Activated naive CD8-positive, alpha-beta T cell treated with anti-CD3 and anti-CD28 coated beads, Interleukin-2, amount 50 U/mL, for 24 hours (primary cell): ENCODE measurements around the gene PRL.

Experiments
- ATAC-seq: fragments of 150-1000 bp; cut with Tn5 transposase; one replicate; pipeline ENCODE4 v1.10.0; 2021
- DNase-seq: peaks from one replicate; pipeline ENCODE4 v3.0.0; 2021
- H3K27ac Mint-ChIP-seq: one replicate; pipeline ENCODE4 v1.8.0; 2021; ENCODE audit warnings: mild to moderate bottlenecking, mixed read lengths
- H3K27me3 Mint-ChIP-seq: one replicate; pipeline ENCODE4 v1.8.0; 2021; ENCODE audit warnings: mixed read lengths
- H3K36me3 Mint-ChIP-seq: one replicate; pipeline ENCODE4 v1.8.0; 2021; ENCODE audit warnings: low read depth, mixed read lengths
- H3K4me1 Mint-ChIP-seq: one replicate; pipeline ENCODE4 v1.8.0; 2021; ENCODE audit warnings: mixed read lengths
- H3K4me3 Mint-ChIP-seq: one replicate; pipeline ENCODE4 v1.8.0; 2021; ENCODE audit warnings: mild to moderate bottlenecking, moderate library complexity, mixed read lengths
- H3K9me3 Mint-ChIP-seq: one replicate; pipeline ENCODE4 v1.8.0; 2021; ENCODE audit warnings: mixed read lengths

The PRL gene

DNA sequence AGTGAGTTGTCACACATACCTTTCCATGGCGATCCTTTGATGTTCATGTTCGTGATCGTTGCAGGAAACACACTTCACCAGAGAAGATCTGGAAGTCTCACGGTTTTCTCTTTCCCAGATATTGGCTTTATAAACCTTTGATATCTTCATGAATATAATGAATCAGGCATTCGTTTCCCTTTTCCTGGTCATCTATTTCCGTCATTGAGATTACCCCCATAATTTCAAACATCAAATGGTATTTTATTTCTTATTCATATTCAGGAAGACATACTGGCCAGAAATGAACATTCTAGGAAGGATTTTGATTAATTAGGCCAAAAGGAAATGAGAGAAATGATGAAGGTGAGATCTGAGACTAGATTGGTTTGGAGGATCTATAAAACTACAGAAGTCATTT lies at the start of gene PRL:
PRL (minus strand) TSS at position 101 of the 400 bp plus-strand sequence; CDS start at position 47, 54 bp downstream.
- H3K27me3 Mint-ChIP-seq: no peaks in the 10 kb centered on the region
- no peaks in the 10 kb centered on the region for H3K4me1 Mint-ChIP-seq
- H3K4me3 Mint-ChIP-seq: no peak within 1 kb of the TSS
- DNase-seq: no peak
- no peak within 1 kb of the TSS for H3K27ac Mint-ChIP-seq
- no peak for ATAC-seq
- peaks cover 3% of the 10 kb centered on the region for H3K9me3 Mint-ChIP-seq
- H3K36me3 Mint-ChIP-seq: no peaks in the 10 kb centered on the region

GRCh38 chr6:22343864-22344263 lies 47.0 kb upstream of the PRL start:
- peaks cover 10% of the 10 kb centered on the region for H3K9me3 Mint-ChIP-seq
- no peak overlapping the region for H3K27ac Mint-ChIP-seq
- H3K36me3 Mint-ChIP-seq: no peaks in the 10 kb centered on the region

GRCh38 chr6:22334778-22335177 lies 37.9 kb upstream of the PRL start:
- no peak for ATAC-seq
- no peaks in the 10 kb centered on the region for H3K4me1 Mint-ChIP-seq
- H3K9me3 Mint-ChIP-seq: no peaks in the 10 kb centered on the region
- no peak overlapping the region for H3K4me3 Mint-ChIP-seq
- DNase-seq: no peak
- no peaks in the 10 kb centered on the region for H3K36me3 Mint-ChIP-seq
- H3K27me3 Mint-ChIP-seq: no peaks in the 10 kb centered on the region
- no peak overlapping the region for H3K27ac Mint-ChIP-seq

More at GRCh38 chr6:22343864-22344263, 47.0 kb upstream of the PRL start:
- H3K4me3 Mint-ChIP-seq: no peak overlapping the region
- ATAC-seq (no peak), DNase-seq (no peak)
- no peaks in the 10 kb centered on the region for H3K4me1 Mint-ChIP-seq
- no peaks in the 10 kb centered on the region for H3K27me3 Mint-ChIP-seq

DNA sequence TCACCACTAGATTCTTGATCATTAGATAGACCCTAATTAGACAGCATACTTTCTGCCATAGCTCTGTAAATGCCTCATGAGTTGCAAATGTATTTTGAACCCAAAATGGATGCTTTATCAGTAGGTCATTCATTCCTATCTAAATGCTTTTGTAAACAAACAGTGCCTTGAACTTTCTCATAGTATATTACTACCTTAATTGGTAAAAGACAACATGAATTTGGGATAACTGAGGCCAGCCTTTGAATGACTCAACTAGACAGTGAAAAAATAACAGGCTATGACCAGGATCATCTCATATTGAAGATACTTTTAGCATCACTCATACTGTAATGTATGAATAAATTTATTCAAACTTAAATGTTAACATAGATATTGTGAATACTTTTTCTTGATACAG lies 37.0 kb upstream of the PRL start:
- Mint-ChIP-seq H3K4me3 (no peak overlapping the region), H3K9me3 (no peaks in the 10 kb centered on the region), H3K4me1 (no peaks in the 10 kb centered on the region), H3K27me3 (no peaks in the 10 kb centered on the region), H3K27ac (no peak overlapping the region), H3K36me3 (no peaks in the 10 kb centered on the region)
- DNase-seq (no peak), ATAC-seq (no peak)

- no peak for DNase-seq
- no peak for ATAC-seq
- Mint-ChIP-seq H3K4me1 (no peaks in the 10 kb centered on the region), H3K27me3 (no peaks in the 10 kb centered on the region), H3K27ac (no peak overlapping the region), H3K4me3 (no peak overlapping the region), H3K36me3 (no peaks in the 10 kb centered on the region), H3K9me3 (no peaks in the 10 kb centered on the region)
These were observed 35.9 kb upstream of the PRL start for GRCh38 chr6:22332711-22333110.

DNA sequence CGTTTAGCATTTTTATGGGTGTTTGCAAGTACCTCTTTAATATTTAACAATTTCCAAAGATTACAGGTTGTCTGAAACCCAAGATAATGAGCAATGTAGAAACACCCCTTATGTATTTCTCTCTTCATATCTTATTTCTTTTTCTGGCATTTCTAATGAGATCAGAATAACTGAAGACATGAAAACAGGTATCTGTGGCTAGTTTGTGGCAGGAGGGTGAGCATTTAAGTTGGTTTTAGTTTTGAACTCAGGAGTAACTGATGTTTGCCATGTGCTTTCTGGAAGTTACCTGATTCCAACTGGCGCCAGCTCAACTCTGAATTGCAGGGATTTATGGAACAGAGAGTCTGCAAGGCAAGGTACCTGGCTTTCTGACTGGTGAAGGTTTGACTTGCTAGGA lies 35.4 kb upstream of the PRL start:
- H3K4me3 Mint-ChIP-seq: no peak overlapping the region

DNA sequence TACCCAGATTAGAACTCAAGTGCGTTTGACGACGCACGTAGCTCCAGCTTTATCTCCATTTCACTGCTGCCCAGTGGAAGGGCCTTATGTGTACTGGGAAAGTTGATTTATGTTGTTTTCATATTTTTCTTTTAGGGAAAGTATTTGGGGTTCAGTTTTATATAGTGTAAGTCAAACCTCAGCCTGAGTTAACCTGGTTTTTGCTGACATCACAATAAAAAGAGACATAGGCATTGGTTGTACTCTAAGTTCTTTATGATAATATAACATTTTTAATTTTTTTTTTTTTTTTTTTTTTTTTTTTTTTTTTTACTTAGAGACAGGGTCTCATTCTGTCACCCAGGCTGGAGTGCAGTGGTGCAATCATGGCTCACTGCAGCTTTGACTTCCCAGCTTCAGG lies 34.1 kb upstream of the PRL start:
- no peaks in the 10 kb centered on the region for H3K9me3 Mint-ChIP-seq
- no peak overlapping the region for H3K4me3 Mint-ChIP-seq
- DNase-seq: no peak
- ATAC-seq: no peak
- no peaks in the 10 kb centered on the region for H3K4me1 Mint-ChIP-seq
- no peak overlapping the region for H3K27ac Mint-ChIP-seq
- H3K27me3 Mint-ChIP-seq: no peaks in the 10 kb centered on the region
- no peaks in the 10 kb centered on the region for H3K36me3 Mint-ChIP-seq

More for the DNA sequence above, 35.4 kb upstream of the PRL start:
- H3K4me1 Mint-ChIP-seq: no peaks in the 10 kb centered on the region
- no peaks in the 10 kb centered on the region for H3K36me3 Mint-ChIP-seq
- no peak for DNase-seq
- no peaks in the 10 kb centered on the region for H3K27me3 Mint-ChIP-seq
- H3K27ac Mint-ChIP-seq: no peak overlapping the region
- ATAC-seq: no peak
- no peaks in the 10 kb centered on the region for H3K9me3 Mint-ChIP-seq

DNA sequence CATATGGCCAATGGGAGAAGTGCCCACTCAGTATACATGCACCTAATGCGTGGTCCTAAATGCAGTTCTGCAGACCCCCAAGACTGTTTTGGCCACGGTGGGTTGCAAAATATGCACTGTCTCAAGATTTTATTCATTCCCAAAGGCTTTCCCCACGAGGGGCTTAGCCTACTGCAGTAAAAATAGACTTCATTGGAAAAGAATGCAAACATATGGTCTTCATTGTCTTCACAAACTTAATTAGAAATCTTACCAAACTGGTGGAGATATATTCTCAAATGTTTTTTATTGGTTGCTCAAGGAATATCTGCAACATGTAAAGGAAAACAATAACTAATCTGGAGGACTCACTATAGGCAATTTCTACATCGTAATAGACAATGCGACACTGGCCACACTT lies 31.6 kb upstream of the PRL start:
- no peaks in the 10 kb centered on the region for H3K4me1 Mint-ChIP-seq
- no peak for ATAC-seq
- no peaks in the 10 kb centered on the region for H3K9me3 Mint-ChIP-seq
- no peak for DNase-seq
- H3K4me3 Mint-ChIP-seq: no peak overlapping the region
- no peaks in the 10 kb centered on the region for H3K27me3 Mint-ChIP-seq
- no peak overlapping the region for H3K27ac Mint-ChIP-seq
- no peaks in the 10 kb centered on the region for H3K36me3 Mint-ChIP-seq

DNA sequence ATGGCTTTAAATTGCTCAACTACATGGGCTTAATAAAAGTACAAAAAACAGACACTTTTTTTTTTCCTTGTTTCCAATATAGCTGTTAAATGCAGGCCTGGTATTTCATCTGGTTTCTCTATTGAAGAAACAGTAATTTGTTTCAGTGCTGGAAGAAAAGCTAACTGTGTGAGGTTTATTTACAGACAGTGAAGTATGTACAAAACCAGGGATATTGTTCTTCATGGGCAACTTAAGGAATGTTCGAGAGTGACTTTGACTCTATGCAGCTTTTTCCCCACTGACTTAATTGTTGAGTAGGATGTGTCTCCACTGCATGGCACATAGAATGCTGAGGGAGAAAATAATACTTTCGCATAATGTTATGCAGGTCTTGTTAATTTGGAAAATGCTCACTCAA lies 31.0 kb upstream of the PRL start:
- Mint-ChIP-seq H3K9me3 (no peaks in the 10 kb centered on the region), H3K27me3 (no peaks in the 10 kb centered on the region), H3K36me3 (no peaks in the 10 kb centered on the region), H3K4me1 (no peaks in the 10 kb centered on the region), H3K27ac (no peak overlapping the region), H3K4me3 (no peak overlapping the region)
- DNase-seq (no peak), ATAC-seq (no peak)

GRCh38 chr6:22326500-22326899 lies 29.7 kb upstream of the PRL start:
- DNase-seq (no peak), ATAC-seq (no peak)
- H3K9me3 Mint-ChIP-seq: no peaks in the 10 kb centered on the region
- no peaks in the 10 kb centered on the region for H3K36me3 Mint-ChIP-seq
- H3K4me1 Mint-ChIP-seq: no peaks in the 10 kb centered on the region
- H3K27ac Mint-ChIP-seq: no peak overlapping the region
- H3K4me3 Mint-ChIP-seq: no peak overlapping the region
- H3K27me3 Mint-ChIP-seq: no peaks in the 10 kb centered on the region

DNA sequence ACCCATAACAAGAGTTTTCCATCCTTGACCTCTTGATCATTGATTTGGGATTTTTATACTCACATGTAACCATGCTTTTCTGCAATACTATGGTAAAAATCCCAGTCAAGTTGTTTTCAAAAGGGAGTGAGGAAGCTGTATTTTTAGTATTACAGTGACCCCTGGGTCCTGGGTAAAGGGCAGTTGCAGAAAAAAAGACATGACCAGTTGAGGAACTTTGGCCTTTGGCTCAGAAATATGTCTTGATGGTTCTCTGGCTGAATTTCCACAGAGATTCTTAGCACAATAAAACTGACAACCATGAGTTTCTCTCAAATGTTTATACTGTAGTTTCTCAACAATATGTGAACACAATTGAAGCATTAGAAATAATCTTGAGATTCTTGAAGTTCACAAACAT lies 28.6 kb upstream of the PRL start:
- ATAC-seq (no peak), DNase-seq (no peak)
- Mint-ChIP-seq H3K4me1 (no peaks in the 10 kb centered on the region), H3K9me3 (no peaks in the 10 kb centered on the region), H3K27me3 (no peaks in the 10 kb centered on the region), H3K36me3 (no peaks in the 10 kb centered on the region), H3K27ac (no peak overlapping the region), H3K4me3 (no peak overlapping the region)

DNA sequence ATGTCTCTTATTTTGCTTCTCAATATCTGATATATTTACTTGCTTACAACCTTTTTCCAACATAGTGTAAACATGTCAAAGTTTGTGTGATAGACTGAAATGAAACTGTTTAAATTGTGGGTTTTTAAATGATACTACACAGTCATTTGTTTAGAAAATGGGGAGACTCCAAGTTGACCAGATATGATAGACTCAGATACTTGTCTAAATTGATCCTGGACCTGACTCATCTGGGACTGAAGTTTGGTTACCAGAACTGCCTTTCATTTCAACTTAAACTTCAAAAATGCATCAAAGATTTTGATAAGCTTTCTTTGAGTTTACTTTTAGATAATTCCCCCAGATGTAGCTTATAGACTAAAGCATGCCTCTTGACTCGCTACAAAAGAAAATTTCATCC lies 27.0 kb upstream of the PRL start:
- Mint-ChIP-seq H3K27ac (no peak overlapping the region), H3K9me3 (no peaks in the 10 kb centered on the region), H3K4me1 (no peaks in the 10 kb centered on the region), H3K4me3 (no peak overlapping the region), H3K36me3 (no peaks in the 10 kb centered on the region), H3K27me3 (no peaks in the 10 kb centered on the region)
- DNase-seq (no peak), ATAC-seq (no peak)

DNA sequence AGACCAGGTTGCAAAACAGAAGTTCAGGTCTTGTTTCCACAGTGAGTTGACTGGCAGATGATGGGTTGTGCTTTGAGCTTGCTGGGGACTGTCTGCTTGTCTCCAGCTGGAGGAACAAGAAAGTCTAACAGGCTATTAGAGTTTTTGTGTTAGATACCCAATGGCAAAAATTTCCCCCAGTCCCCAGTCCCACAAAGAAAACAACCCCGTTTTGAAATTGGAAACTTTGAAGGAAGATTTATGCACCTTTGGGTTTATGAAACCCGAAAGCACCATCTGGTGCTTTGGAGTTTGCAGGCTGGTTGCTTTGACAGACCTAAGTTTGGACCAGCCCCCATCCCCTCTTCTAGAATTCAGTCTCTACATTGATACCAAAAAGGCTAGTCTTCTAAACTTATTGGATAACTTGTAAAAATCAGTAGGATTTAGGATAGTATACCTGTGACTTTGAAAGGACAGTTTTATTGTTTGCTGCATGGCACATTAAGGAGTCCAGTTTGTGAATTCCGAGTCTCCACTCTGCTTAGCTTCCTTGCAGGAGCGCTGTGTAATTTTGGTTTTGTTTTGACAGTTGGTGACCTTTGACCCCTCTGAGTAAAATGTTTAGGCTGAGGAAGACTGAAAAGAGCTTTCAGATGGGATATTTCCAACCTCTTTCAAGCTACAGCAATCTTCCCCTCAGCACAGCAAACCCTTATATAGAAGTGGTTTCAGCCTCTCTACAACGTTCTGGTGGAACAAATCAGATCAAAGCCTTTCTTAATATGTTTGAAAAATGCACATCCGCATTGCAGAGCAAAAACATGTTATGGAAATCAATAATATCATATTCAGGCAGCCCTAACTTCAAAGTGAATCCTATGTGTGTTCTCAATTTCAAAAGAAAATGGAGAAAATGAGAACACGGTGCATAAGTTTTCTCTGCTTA lies 25.5 kb upstream of the PRL start:
- no peak overlapping the region for H3K4me3 Mint-ChIP-seq
- no peaks in the 10 kb centered on the region for H3K27me3 Mint-ChIP-seq
- ATAC-seq: no peak
- H3K36me3 Mint-ChIP-seq: no peaks in the 10 kb centered on the region
- DNase-seq: no peak
- no peaks in the 10 kb centered on the region for H3K4me1 Mint-ChIP-seq
- no peak overlapping the region for H3K27ac Mint-ChIP-seq
- H3K9me3 Mint-ChIP-seq: no peaks in the 10 kb centered on the region

GRCh38 chr6:22320750-22321149 lies 23.9 kb upstream of the PRL start:
- ATAC-seq (no peak), DNase-seq (no peak)
- H3K27me3 Mint-ChIP-seq: no peaks in the 10 kb centered on the region
- no peaks in the 10 kb centered on the region for H3K4me1 Mint-ChIP-seq
- H3K4me3 Mint-ChIP-seq: no peak overlapping the region
- H3K9me3 Mint-ChIP-seq: peaks cover 6% of the 10 kb centered on the region
- H3K36me3 Mint-ChIP-seq: no peaks in the 10 kb centered on the region
- no peak overlapping the region for H3K27ac Mint-ChIP-seq

DNA sequence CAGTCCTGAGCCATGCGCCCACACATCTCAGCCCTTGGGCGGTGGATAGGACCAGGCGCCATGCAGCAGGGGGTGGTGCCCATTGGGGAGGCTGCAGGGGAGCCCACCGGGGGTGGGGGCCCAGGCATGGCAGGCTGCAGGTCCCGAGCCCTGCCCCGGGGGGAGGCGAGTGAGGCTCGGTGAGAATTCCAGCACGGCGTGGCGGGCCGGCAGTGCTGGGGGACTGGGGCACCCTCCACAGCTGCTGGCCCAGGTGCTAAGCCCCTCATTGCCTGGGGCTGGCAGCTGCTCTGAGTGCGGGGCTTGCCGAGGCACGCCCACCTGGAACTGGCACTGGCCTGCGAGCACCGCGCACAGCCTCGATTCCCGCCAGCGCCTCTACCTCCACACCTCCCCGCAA lies 21.6 kb upstream of the PRL start:
- ATAC-seq: no peak
- H3K27ac Mint-ChIP-seq: no peak overlapping the region

More for the DNA sequence above, 21.6 kb upstream of the PRL start:
- DNase-seq: no peak
- no peaks in the 10 kb centered on the region for H3K36me3 Mint-ChIP-seq
- peaks cover 13% of the 10 kb centered on the region for H3K9me3 Mint-ChIP-seq
- H3K4me1 Mint-ChIP-seq: no peaks in the 10 kb centered on the region
- no peak overlapping the region for H3K4me3 Mint-ChIP-seq
- no peaks in the 10 kb centered on the region for H3K27me3 Mint-ChIP-seq
